ENCODE measurements around the gene FSTL5.
"Not testable (repeated sequence)": the region's sequence is repeated elsewhere in the genome, so short reads cannot be mapped to it uniquely, and the experiment has no call there.

Gene FSTL5

DNA sequence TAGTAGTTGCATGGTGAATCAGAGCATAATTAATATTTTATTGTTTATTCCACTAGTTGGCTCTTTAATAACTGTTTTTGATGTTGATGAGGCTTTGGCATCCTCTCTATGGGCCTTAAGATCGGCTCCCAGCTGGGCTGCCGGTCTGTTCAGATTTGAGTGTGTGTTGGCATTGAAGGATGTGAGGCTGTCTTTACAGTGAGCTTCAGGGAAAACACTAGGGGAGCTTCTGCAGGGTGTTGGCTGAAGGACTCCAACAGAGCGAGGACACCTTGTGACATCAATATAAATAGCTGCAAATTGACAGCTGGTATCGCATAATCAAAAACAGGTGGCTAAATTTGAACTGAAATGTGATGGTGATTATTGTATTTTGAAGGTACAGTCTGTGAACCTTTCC lies 322.0 kb downstream of the FSTL5 start:
- DNase-seq (ENCODE audit: low spot score) (no peak), FAIRE-seq (no peak)

DNA sequence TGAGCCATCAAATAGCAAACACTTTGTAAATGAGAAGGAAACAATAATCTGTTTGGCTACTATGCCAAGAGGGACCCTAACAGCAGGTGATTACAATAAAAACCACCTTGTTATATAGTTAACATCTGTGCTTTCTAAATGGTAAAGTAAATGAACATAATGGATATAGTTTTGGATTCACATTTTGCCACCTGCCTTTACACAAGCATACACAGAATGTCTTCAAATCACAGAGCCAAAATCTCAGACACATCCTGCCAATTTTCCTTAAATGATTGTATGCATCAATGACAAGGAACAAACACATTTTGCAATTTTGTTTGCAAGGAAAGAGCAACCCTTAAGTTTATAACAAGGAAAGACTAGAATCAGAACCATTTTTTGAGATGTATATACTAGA lies 334.2 kb downstream of the FSTL5 start:
- FAIRE-seq: no peak
- DNase-seq (ENCODE audit: low spot score): no peak

DNA sequence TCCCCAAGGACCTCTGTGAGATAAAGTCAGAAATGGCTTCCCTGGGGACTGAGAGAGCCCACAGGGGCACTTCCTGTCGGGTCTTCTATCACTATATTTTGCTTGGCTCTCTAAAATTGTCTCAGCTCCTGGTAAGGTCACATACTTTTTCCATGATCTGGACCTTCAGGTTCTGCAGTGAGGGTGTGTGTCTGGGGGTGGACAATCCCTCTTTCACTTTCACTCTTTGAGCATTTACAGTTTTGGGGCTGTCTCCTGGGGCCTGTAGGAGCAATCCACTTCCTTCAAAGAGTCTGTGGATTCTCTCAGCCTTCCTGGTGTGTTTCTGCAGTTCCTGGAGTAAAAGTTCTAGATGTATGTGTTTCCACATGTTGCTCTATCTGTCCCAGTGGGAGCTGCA lies 335.7 kb downstream of the FSTL5 start:
- no peak for FAIRE-seq

DNA sequence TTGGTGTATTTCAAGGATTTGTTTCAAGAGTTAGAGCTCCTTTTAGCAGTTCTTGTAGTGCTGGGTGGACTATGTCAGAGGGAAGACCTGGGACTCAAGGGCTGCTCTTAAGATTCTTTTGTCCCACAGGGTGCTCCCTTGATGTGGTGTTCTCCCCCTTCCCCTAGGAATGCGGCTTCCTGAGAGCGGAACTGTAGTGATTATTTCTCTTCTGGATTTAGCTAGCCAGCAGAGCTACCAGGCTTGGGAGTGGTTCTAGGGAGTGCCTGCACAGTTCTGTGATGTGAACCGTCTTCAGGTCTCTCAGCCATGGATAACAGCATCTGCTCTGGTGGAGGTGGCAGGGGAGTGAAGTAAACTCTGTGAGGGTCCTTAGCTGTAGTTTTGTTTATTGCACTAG lies 336.8 kb downstream of the FSTL5 start:
- no peak for FAIRE-seq

More for the DNA sequence above, 335.7 kb downstream of the FSTL5 start:
- DNase-seq (ENCODE audit: low spot score): no peak

DNA sequence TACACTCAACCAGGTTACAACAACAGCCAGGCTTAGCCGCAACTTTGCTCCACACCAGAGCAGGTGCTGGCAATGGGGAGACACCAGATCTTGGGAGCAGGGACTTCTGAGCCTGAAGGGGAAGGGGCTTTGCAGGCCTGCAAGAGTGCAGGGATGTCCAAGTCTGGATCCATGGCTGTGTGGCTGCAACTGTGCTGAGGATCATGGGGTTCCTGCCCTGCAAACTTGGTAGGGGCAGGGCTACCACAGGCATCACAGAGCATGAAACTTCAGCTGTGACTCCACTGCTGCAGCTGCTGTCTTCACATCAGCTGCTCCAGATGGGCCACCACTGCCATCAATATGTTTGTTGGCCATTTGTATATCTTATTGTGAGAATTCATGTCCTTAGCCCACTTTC lies 340.4 kb downstream of the FSTL5 start:
- FAIRE-seq (no peak), DNase-seq (ENCODE audit: low spot score) (no peak)

More for the DNA sequence above, 336.8 kb downstream of the FSTL5 start:
- no peak for DNase-seq (ENCODE audit: low spot score)

DNA sequence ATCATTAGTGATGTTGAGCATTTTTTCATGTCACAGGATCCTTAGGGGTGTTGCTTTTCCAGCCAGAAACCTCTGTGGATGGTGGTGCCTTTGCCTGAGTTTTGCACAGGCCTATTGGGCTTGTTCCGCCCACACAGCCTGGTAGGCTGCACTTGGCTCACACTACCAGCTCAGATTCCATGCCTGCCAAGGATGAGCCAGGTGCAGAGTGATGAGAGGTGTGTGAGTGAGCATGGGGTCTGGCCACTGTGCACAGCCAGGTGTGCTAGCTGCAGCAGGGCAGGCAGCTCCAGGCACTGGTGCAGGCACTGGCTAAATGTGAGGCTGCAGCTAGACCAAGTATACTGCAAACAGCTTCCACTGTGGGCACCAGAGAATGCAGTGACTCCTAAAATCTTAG lies 341.6 kb downstream of the FSTL5 start:
- FAIRE-seq (no peak), DNase-seq (ENCODE audit: low spot score) (no peak)

DNA sequence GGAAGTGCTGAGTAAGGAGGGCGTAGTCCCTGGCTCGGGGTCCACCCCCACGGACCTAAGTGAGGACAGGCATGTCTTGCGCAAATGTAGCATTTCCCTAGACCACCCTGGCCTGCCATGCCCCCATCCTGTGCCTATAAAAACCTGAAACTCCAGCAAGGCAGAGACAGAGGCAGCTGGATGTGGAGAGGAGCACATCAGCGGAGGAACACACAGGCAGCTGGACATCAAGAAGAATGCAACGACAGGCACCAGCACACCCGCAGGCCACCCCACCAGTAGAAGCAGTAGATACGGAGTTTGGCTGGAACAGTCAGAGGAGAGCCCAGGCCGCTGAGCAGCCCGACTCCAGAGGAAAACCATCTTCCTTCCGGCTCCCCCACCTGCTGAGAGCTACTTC lies 345.9 kb downstream of the FSTL5 start:
- FAIRE-seq: no peak
- no peak for DNase-seq (ENCODE audit: low spot score)

DNA sequence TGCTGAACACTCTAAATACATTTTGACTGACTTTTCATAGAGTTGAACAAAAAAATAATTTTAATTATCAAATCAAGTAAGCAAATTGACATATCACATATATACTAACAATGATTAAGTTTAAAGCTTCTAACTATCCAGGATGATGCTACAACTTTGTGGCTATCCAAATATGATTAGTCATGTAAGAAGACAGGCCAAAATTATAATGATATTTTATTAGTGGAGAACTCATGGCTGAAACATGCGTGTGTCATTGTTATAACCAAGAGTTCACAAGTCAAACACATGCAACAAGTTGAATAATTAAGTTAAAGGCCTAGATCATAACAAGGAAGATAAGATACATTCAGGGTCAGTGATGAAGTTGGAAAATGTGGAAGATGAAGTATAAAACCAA lies 346.8 kb downstream of the FSTL5 start:
- no peak for FAIRE-seq
- no peak for DNase-seq (ENCODE audit: low spot score)

DNA sequence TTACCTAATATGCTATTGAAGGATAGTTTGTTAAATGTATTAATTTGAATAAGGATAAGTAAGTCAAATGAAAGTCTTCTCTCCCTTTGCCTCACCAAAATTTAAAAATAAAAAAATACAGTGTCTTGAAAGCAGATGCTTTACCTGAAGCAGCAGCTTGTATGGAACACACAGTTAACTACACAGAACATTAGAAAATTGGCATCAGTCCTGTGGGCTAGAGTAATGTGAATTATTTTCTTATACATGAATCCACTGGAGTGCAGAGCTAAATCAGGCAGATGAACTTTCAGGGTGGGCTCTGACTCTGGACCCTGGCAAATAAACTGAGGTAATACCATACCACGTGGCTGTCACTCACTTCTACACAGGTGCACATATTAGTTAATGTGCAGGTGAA lies 348.0 kb downstream of the FSTL5 start:
- FAIRE-seq (no peak), DNase-seq (ENCODE audit: low spot score) (no peak)

DNA sequence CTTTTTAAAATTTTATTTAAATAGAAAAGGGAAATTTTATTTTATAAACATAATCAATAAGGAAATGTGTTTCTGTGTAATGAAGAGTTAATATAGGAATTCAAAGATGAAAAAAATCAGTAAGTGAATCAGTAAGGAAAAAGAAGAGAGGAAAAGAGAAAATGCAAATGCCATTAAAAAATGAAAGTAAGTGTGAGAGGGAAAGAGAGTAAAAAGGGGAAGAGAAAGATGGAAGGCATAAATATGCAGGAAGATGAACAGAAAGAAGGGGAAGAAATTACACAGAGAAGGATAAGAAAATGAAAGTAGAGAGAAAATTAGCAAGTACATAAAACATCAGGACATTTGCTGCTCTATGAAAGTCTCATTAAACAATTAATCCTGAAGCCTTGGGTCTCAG lies 349.9 kb downstream of the FSTL5 start:
- DNase-seq (ENCODE audit: low spot score): no peak
- FAIRE-seq: no peak

DNA sequence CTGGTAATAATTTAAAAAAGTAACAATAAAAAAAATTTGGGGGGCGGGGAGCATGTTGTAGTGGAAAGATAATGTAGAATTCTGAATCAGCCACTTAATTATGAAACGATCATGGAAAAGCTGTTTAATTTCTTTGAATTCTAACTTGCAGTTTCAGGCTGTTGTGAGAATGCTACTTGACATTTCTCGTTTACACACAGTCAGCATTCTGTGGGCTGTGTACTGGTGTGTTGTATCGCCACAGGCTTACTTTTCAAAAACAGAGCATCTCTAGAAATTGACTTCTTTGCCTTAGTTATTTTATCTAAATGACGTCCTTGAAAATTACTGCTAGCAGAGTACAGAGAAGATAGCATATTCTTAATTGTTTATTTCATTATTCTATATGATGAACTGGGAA lies 350.4 kb downstream of the FSTL5 start:
- FAIRE-seq (no peak), DNase-seq (ENCODE audit: low spot score) (no peak)

DNA sequence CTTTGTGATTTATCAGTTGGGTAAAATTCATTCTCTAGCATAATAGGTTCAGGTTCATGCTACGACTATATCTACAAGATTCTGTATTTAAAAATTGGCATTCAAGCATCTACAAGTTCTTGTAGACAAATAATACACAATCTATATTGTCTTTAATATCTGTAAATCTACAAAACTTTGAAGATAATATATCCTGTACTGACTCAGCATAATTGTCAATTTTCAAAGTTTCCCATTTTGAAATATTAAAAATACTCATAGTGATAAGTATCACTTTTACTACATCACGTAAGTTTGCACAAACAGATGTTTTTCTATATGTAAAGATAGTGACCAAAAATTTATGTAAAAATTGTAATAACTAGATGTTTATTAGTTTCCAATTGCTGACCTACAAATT lies 360.6 kb downstream of the FSTL5 start:
- FAIRE-seq: no peak
- DNase-seq (ENCODE audit: low spot score): no peak

DNA sequence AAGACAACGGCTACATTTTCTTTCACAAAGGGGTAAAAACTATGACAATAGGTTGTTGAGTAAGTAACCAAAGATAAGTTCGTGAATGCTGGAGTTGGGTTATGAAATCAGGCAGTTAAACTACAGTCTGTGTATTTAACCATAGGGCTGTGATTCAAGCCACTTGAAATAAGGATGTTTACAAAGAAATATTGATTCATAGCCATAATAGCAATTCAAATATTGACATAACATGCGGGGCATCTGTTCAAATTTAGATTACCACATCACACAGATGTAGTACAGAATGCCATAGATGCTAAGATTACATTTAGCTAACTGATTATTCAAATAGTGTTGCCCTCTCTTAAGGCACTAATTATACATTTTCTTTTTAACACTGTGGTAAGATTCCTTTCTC lies 364.1 kb downstream of the FSTL5 start:
- DNase-seq (ENCODE audit: low spot score): no peak
- no peak for FAIRE-seq

DNA sequence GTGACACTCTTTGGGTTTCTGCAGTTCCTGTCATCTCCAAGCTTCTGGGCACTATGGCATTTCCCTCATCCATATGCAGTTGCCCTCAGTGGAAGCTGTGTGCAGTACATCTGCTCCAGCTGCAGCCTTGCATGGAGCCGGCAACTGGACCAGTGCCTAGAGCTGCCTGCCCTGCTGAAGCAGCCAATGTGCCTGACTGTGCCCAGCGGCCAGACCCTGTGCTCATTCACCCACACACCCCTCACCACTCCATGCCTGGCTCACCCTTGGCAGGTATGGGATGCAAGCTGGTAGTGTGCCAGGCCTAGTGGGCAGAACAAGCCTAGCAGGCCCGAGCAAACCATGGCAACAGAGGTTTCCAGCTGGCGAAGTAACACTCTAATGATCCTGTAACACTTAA lies 370.8 kb downstream of the FSTL5 start:
- FAIRE-seq (no peak), DNase-seq (ENCODE audit: low spot score) (no peak)

DNA sequence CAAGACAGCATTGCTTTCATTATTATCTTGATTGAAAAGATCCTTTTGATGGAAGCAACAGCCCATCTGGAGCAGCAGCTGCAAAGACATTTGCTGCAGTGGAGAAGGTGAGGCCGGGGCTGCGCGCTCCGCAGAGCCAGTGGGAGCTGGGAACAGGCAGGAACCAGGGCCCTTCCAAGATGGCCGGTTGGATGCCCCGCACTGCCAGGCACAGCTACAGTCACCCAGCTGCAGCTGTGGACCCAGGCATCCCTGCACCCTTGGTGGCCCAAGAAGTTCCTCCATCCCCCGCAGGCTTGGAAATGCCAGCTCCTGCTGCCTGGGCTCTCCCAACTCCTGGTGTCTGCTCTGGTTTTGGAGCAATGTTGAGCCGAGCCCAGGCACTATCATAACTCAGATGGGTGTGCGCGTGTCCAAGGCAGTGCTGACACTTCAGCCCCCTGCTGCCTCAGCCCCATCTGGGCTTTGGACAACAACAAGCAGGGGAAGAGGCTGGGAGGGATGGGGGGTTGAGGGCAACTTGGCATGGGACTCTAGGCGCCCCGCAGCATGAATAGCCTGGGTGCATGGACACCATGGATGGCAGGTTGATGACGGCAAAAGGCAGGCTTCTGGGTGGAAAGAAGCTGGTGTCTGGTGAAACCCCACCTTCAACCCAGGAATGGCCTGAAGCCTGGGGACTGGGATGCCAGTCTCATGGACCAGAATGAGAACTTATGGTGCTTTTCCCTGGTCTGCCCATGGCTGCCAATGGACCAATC lies 371.8 kb downstream of the FSTL5 start:
- DNase-seq (ENCODE audit: low spot score) (no peak), FAIRE-seq (no peak)

DNA sequence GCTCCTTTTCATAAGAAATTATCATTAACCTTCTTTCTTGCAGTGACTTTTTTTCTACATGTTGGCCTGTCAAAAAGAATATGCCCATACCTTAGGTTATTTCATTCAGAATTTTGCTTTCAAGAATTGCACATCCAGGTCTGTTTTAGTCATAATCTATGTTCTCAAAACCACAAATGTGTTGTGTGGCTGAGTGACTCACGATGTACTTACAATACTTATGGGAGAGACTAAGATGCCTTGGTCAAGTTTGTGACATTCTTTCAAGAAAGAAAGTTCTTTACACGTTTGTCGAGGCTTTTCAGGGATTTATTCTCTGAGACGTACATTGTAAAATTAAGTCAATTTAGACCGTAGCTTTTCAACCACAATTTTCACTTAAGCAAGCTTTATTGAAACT lies 396.7 kb downstream of the FSTL5 start:
- no peak for FAIRE-seq
- peak; percentile 27 for DNase-seq (ENCODE audit: low spot score)

DNA sequence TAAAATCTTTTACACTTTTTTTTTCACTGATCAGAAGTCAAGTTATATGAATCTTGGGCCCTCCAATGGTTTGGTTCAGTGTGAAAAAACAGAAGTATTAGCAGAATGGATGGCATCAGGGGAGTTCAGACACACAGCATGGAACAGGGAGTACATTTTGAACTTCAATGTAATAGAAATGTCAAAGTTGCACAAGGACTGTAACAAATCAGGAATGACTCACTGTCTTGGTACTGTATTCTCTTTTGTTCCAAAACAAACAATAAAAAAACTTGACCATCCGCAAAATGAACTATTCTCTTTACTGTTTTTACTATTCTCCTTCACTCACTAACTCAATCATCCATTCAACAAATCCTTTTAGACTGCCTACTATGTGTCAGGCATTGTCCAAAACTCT lies 401.0 kb downstream of the FSTL5 start:
- FAIRE-seq: no peak
- peak; percentile 12 for DNase-seq (ENCODE audit: low spot score)

DNA sequence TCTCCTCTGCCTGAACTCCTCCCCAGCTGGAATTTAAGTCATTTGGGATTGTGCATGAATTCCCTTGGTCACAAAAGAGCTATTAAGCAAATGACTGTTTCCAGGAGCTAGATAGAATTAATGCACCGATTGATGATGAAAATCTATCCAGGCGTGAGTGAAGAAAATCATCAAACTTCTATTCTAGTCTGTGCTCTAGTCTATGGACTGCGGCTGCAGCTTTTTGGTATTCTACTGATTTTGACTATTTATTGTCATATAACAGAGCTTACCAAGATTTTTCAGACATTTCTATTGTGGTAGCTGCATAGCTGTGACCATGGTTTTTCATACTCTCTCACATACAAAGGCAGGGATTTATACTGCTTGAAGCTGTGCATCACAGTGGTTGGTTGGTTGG lies 403.8 kb downstream of the FSTL5 start:
- FAIRE-seq: no peak
- no peak for DNase-seq (ENCODE audit: low spot score)

DNA sequence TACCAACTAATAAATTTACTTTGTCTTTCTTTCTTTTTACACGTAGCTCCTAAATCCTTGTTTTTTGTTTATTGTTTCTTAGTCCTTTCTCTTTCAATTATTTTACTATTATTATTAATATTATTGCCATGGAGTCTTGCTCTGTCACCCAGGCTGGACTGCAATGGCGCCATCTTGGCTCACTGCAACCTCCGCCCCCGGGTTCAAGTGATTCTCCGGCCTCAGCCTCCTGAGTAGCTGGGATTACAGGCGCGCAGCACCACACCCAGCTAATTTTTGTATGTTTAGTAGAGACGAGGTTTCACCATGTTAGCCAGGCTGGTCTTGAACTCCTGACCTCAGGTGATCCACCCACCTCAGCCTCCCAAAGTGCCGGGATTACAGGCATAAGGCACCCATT lies 405.4 kb downstream of the FSTL5 start:
- DNase-seq (ENCODE audit: low spot score); FAIRE-seq: not testable (repeated sequence)

DNA sequence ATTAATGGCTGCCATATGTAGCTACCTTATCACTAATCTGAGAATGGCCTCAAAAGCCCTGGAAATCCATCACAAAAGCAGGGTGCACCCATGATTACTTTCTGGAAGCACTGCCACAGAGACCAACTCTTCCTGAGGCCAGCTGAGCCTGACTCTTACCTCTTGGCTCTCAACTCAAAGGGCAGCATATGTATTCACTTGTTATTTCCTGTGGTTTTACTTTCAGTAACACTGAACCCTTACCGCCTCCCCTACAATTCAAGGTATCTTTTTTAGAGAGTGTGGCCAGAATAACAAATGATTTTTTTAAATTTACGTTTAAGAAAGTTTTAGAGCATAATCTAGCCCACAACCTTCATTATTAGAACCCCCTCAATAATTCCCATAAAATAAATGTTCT lies 434.9 kb downstream of the FSTL5 start:
- no peak for FAIRE-seq
- DNase-seq (ENCODE audit: low spot score): no peak

DNA sequence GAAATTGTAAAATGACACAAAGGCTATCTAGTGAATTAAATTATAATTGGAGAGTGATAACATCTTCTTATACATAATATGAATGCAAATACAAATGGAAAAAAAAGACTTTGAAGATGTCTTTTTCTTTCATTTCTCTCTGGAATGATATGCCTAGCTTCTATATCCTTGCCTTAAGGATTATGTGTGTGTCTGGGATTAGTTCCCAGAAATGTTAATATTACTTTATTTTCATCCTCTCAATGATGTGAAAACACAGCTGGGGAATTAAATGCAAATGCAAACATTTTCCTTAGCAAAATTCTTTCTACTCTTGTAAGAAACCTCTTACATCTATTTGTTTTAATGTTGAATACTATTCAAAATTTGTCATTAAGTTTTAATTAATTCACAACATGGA lies 441.9 kb downstream of the FSTL5 start:
- FAIRE-seq: no peak
- no peak for DNase-seq (ENCODE audit: low spot score)

DNA sequence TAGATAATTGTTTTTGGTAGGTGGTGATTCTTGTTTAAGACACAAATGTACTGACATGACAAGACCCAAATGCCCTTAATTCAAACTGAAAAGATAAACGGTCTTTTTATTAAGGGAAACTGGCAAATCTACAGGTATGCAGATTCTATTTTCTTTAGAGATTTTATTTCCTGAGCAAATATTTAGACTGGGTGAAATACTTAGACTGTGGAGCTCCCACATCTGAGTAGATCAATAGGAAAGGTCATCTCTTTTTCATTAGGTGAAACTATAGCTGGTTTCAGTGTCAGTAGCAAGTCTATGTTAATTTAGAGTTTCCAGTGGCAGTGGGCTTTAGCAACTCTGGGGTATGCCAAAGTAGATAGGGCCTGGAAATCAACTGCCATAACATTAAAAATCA lies 446.7 kb downstream of the FSTL5 start:
- FAIRE-seq (no peak), DNase-seq (ENCODE audit: low spot score) (no peak)

DNA sequence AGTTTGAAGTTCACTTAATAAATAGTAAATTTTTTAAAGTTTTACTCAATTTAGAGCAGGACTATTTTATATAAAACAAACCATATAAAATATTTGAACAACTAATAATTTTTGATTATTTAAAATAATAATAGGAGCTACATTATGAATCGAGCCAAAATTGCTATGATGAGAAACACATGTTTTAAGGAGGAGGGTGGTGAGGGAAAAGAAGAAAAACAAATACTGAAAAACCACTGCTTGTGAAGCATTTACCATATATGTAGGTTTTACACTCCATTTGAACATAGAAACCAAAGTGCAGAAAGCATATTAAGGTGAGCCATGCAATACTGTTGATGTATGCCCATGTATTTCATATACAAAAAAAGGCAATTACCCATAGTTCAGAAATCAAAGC lies 448.9 kb downstream of the FSTL5 start:
- FAIRE-seq (no peak), DNase-seq (ENCODE audit: low spot score) (no peak)
